Endothelial cell of umbilical vein (primary cell): ENCODE data around the gene UQCRH. TPM values are rescaled to one million over a fixed set of nuclear protein-coding genes. Genes with fewer than 3 reads are reported as not detected.

Source experiments
- BruUV-seq: library from RNA; stranded (reverse); fragments of 400-500 nt; replicated peaks from 2 replicates; lab custom pipeline; 2021; lab: Mats Ljungman, UMichigan
- CTCF ChIA-PET: fragments of 300-600, 350-600 bp; sonication (Branson Sonifier 250); formaldehyde crosslinking; loops from one replicate; lab custom pipeline; 2021; ENCODE audit warnings: antibody characterized with exemption, inconsistent platforms; lab: Charles Lee
- POLR2A ChIA-PET: fragments of 300-600, 350-600 bp; sonication (Branson Sonifier 250); formaldehyde crosslinking; loops from one replicate; lab custom pipeline; 2021; ENCODE audit warnings: antibody characterized with exemption, inconsistent platforms; lab: Charles Lee
- DNase-seq: peaks from one replicate; pipeline ENCODE4 v3.0.0-alpha.2; 2011; ENCODE audit warnings: low read depth, low spot score
- FAIRE-seq: peaks from 2 replicates; lab custom pipeline; 2011; peaks lifted over from hg19 to GRCh38; lab: Jason Lieb, UNC
- H2AFZ ChIP-seq: 2 replicates; pipeline ENCODE4 v1.6.0; 2012; ENCODE audit warnings: low read depth, low read length, control low read depth, inconsistent platforms
- H3K27ac ChIP-seq: 2 replicates; pipeline ENCODE4 v1.5.1; 2011; ENCODE audit warnings: low read depth, mild to moderate bottlenecking, control low read depth, low read length, moderate library complexity; ENCODE audit not compliant: insufficient read depth
- H3K27me3 ChIP-seq, 2 experiments: 2 replicates each; pipeline versions ENCODE4 v1.6.0 to v1.6.1; 2011; ENCODE audit warnings: low read length in 2 of 2, mixed read lengths in 1 of 2; ENCODE audit not compliant: control insufficient read depth in 2 of 2, insufficient read depth in 2 of 2
- H3K36me3 ChIP-seq, 2 experiments: 2 replicates in 1 of 2; 3 replicates in 1 of 2; pipeline ENCODE4 v1.5.1; 2011; ENCODE audit warnings: low read length in 2 of 2, mild to moderate bottlenecking in 1 of 2, moderate library complexity in 1 of 2; ENCODE audit not compliant: control insufficient read depth in 2 of 2, insufficient read depth in 2 of 2; ENCODE audit errors: extremely low read depth in 1 of 2
- H3K4me1 ChIP-seq: 3 replicates; pipeline ENCODE4 v1.5.1; 2011; ENCODE audit warnings: mild to moderate bottlenecking, low read length; ENCODE audit not compliant: control insufficient read depth, insufficient read depth; ENCODE audit errors: extremely low read depth
- H3K4me2 ChIP-seq: 2 replicates; pipeline ENCODE4 v1.6.1; 2011; ENCODE audit warnings: low read length, control low read depth, mixed read lengths; ENCODE audit not compliant: insufficient read depth
- H3K4me3 ChIP-seq, 3 experiments: fragments of 200-600 bp in 1 of 3; sonication (generic), shearing (Covaris generic) in 1 of 3; replicated peaks in 1 of 3; 2 replicates each; pipeline ENCODE4 v1.5.1; 2011 to 2016; ENCODE audit warnings: control low read depth in 3 of 3, low read length in 3 of 3, mild to moderate bottlenecking in 2 of 3, inconsistent platforms in 1 of 3, low read depth in 1 of 3, moderate library complexity in 1 of 3; ENCODE audit not compliant: insufficient read depth in 1 of 3
- H3K79me2 ChIP-seq: 2 replicates; pipeline ENCODE4 v1.6.0; 2012; ENCODE audit warnings: low read length, inconsistent platforms; ENCODE audit not compliant: control insufficient read depth, insufficient read depth
- H3K9ac ChIP-seq: replicated peaks from 2 replicates; pipeline ENCODE3; 2011; ENCODE audit warnings: low read length, control low read depth; ENCODE audit not compliant: insufficient read depth; ENCODE audit errors: extremely low read depth
- H3K9me1 ChIP-seq: replicated peaks from 3 replicates; pipeline ENCODE4 v1.6.0; 2011; ENCODE audit warnings: mild to moderate bottlenecking, low read length; ENCODE audit not compliant: control insufficient read depth, insufficient read depth; ENCODE audit errors: extremely low read depth
- H3K9me3 ChIP-seq: replicated peaks from 2 replicates; pipeline ENCODE4 v1.5.1; 2012; ENCODE audit warnings: low read length, inconsistent platforms; ENCODE audit not compliant: control insufficient read depth, insufficient read depth
- H4K20me1 ChIP-seq: replicated peaks from 2 replicates; pipeline ENCODE3; 2011; ENCODE audit warnings: mild to moderate bottlenecking, low read length; ENCODE audit not compliant: control insufficient read depth, insufficient read depth; ENCODE audit errors: extremely low read depth
- EZH2 ChIP-seq: IDR thresholded peaks from 2 replicates; pipeline ENCODE4 v1.6.1; 2012; ENCODE audit warnings: borderline replicate concordance, low read depth, mild to moderate bottlenecking, moderate library complexity, low read length, inconsistent platforms; ENCODE audit not compliant: severe bottlenecking
- FOS ChIP-seq: IDR thresholded peaks from 2 replicates; pipeline ENCODE4 v1.6.1; 2011; ENCODE audit warnings: mild to moderate bottlenecking, low read length, moderate library complexity, borderline replicate concordance; ENCODE audit not compliant: insufficient read depth
- GATA2 ChIP-seq: IDR thresholded peaks from 2 replicates; pipeline ENCODE4 v1.7.0; 2011; ENCODE audit warnings: low read depth, mild to moderate bottlenecking, moderate library complexity, mixed read lengths, low read length; ENCODE audit not compliant: insufficient read length, insufficient read depth
- JUN ChIP-seq: IDR thresholded peaks from 2 replicates; pipeline ENCODE4 v1.6.1; 2011; ENCODE audit warnings: borderline replicate concordance, low read depth; ENCODE audit not compliant: insufficient read length, insufficient read depth
- MYC ChIP-seq: IDR thresholded peaks from one replicate; pipeline ENCODE4 v1.6.1; 2011; ENCODE audit warnings: mild to moderate bottlenecking, low read depth, low read length
- POLR2A ChIP-seq: IDR thresholded peaks from 2 replicates; pipeline ENCODE4 v1.6.1; 2012; ENCODE audit warnings: low read depth, mild to moderate bottlenecking, control low read depth, low read length
- POLR2AphosphoS5 ChIP-seq: IDR thresholded peaks from 2 replicates; pipeline ENCODE4 v1.6.1; 2012; ENCODE audit warnings: low read depth, mild to moderate bottlenecking, control low read depth, low read length, moderate library complexity; ENCODE audit not compliant: insufficient read depth
- dilution Hi-C: fragments of 300-500 bp; cut with MboI; formaldehyde crosslinking; loops from one replicate; pipeline ENCODE4 v1.15.0; 2019; ENCODE audit warnings: low sequenced_read_pairs; ENCODE audit not compliant: extremely low pct_ligation_motif_present
- intact Hi-C: fragments of 100-400 bp; cut with micrococcal nuclease; formaldehyde crosslinking; loops from one replicate; pipeline ENCODE4 v1.10.0; 2022
- polyA plus RNA-seq, 4 experiments: library from polyadenylated mRNA; depleted of rRNA in 3 of 4; stranded (reverse) in 3 of 4; unstranded in 1 of 4; fragments of >200 nt; gene quantifications; 2 replicates each; pipeline versions ENCODE4 v1.2.1 to v1.2.3, GENCODE V29; 2011 to 2012; ENCODE audit warnings: missing spikeins in 1 of 4
- total RNA-seq: library from RNA; stranded (reverse); gene quantifications from 2 replicates; pipeline ENCODE4 v1.2.3, GENCODE V29; 2021
- TF ChIP-seq, protein P1 (sequence below), 2 donors: IDR thresholded peaks; 1 replicate in 1 of 2; 2 replicates in 1 of 2; pipeline ENCODE4 v1.5.1; 2011; ENCODE audit warnings: low read length in 2 of 2, mild to moderate bottlenecking in 2 of 2, moderate library complexity in 2 of 2, control low read depth in 1 of 2, inconsistent platforms in 1 of 2, low read depth in 1 of 2; ENCODE audit not compliant: insufficient read depth in 1 of 2; ENCODE audit errors: extremely low read depth in 1 of 2
- TF ChIP-seq, protein P2 (sequence below): IDR thresholded peaks from 2 replicates; pipeline ENCODE4 v1.6.1; 2011; ENCODE audit not compliant: insufficient read depth, insufficient read length

Gene UQCRH
- total and polyA plus RNA-seq, 2 donors (not counting 3 experiments of a cell fraction or from before 2014, with no cell fraction given): 253 to 527 TPM

- TF ChIP-seq GATA2 (no peak), MYC (no peak), FOS (no peak)
- TF ChIP-seq, protein P1, sequence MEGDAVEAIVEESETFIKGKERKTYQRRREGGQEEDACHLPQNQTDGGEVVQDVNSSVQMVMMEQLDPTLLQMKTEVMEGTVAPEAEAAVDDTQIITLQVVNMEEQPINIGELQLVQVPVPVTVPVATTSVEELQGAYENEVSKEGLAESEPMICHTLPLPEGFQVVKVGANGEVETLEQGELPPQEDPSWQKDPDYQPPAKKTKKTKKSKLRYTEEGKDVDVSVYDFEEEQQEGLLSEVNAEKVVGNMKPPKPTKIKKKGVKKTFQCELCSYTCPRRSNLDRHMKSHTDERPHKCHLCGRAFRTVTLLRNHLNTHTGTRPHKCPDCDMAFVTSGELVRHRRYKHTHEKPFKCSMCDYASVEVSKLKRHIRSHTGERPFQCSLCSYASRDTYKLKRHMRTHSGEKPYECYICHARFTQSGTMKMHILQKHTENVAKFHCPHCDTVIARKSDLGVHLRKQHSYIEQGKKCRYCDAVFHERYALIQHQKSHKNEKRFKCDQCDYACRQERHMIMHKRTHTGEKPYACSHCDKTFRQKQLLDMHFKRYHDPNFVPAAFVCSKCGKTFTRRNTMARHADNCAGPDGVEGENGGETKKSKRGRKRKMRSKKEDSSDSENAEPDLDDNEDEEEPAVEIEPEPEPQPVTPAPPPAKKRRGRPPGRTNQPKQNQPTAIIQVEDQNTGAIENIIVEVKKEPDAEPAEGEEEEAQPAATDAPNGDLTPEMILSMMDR (IDR thresholded peaks at IDR 0.05; ENCODE audit: extremely low read depth in 1 of 2, insufficient read depth in 1 of 2, low read depth in 1 of 2, low read length in 2 of 2): no peak
- Histone ChIP-seq H3K9me3 (no peaks in the 10 kb centered on the region), H3K79me2 (no peaks in the 10 kb centered on the region), H3K9ac (no peak overlapping the region), H3K9me1 (no peaks in the 10 kb centered on the region), H3K36me3 (peaks cover 5 to 30% of the 10 kb centered on the region in 2 experiments), H3K4me3 (no peak overlapping the region), H3K27ac (no peak overlapping the region), H3K4me1 (no peaks in the 10 kb centered on the region), H2AFZ (no peak overlapping the region), H4K20me1 (no peaks in the 10 kb centered on the region), H3K4me2 (no peak overlapping the region), H3K27me3 (no peaks in the 10 kb centered on the region)
- dilution Hi-C loops (no loop called here), intact Hi-C loops (no loop called here)
- ChIA-PET CTCF (no interaction called here), POLR2A (no interaction called here)
- DNase-seq (no peak), FAIRE-seq (no peak)
- no TSS peak for BruUV-seq
Observed at GRCh38 chr1:46281021-46281420, 22.5 kb upstream of the UQCRH start.

DNA sequence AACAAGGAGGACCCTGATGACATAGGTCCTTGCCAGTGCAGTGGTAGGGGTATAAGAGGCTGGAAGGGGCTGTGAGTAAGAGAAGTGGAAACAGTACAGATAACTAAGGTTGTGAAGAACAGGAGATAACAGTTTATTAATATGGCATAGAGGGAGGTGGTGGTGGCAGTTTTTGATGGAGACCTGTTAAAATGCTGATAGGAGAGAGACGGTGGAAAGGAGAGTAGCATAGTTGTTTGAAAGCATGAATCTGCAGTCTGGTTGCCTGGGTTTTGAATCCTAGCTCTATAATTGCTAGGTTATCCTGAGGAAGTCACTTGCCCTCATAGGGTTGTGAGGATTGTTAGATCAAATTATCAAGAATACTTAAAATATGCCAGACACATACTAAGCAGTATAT, 19.4 kb upstream of the UQCRH start:
- no peak overlapping the region for H2AFZ ChIP-seq
- no peak overlapping the region for H3K4me3 ChIP-seq
- ChIA-PET CTCF (no interaction called here), POLR2A (no interaction called here)
- no peaks in the 10 kb centered on the region for H3K79me2 ChIP-seq
- H3K9me3 ChIP-seq: no peaks in the 10 kb centered on the region
- no peak for FAIRE-seq
- H4K20me1 ChIP-seq: no peaks in the 10 kb centered on the region
- no peaks in the 10 kb centered on the region for H3K9me1 ChIP-seq
- TF ChIP-seq, protein P1 (IDR thresholded peaks at IDR 0.05; ENCODE audit: extremely low read depth in 1 of 2, insufficient read depth in 1 of 2, low read depth in 1 of 2, low read length in 2 of 2): no peak
- TF ChIP-seq JUN (no peak), GATA2 (no peak), FOS (no peak), EZH2 (no peak), POLR2AphosphoS5 (no peak), POLR2A (no peak), MYC (no peak)
- TF ChIP-seq, protein P2, sequence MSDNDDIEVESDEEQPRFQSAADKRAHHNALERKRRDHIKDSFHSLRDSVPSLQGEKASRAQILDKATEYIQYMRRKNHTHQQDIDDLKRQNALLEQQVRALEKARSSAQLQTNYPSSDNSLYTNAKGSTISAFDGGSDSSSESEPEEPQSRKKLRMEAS: no peak
- no peak overlapping the region for H3K4me2 ChIP-seq
- intact Hi-C loops: no loop called here
- BruUV-seq: no TSS peak
- H3K27me3 ChIP-seq: no peaks in the 10 kb centered on the region
- no peak overlapping the region for H3K9ac ChIP-seq
- H3K4me1 ChIP-seq: peaks cover 8% of the 10 kb centered on the region
- dilution Hi-C loops: no loop called here
- peaks cover 0 to 27% of the 10 kb centered on the region in 2 experiments for H3K36me3 ChIP-seq
- DNase-seq: no peak
- H3K27ac ChIP-seq: no peak overlapping the region
